ENCODE data around the gene SATB1. TPM values are rescaled to one million over a fixed set of nuclear protein-coding genes. Genes with fewer than 3 reads are reported as not detected.

SATB1 gene
- total RNA-seq, 6 experiments from 2014 or later = 9.3 to 14.9 (median 12.0) TPM

GRCh38 chr3:18412684-18413083, 12.5 kb downstream of the SATB1 start:
- Histone ChIP-seq H3K4me3 (no peak overlapping the region), H3K27me3 (no peaks in the 10 kb centered on the region), H3K9me3 (no peaks in the 10 kb centered on the region), H3K36me3 (peaks cover 0 to 23% (median 10%) of the 10 kb centered on the region in 4 donors), H3K4me1 (no peaks in the 10 kb centered on the region), H3K27ac (no peak overlapping the region)
- no peak for ATAC-seq
- intact Hi-C loops (cut with DNase I) = no loop called here
- TF ChIP-seq, protein P1, sequence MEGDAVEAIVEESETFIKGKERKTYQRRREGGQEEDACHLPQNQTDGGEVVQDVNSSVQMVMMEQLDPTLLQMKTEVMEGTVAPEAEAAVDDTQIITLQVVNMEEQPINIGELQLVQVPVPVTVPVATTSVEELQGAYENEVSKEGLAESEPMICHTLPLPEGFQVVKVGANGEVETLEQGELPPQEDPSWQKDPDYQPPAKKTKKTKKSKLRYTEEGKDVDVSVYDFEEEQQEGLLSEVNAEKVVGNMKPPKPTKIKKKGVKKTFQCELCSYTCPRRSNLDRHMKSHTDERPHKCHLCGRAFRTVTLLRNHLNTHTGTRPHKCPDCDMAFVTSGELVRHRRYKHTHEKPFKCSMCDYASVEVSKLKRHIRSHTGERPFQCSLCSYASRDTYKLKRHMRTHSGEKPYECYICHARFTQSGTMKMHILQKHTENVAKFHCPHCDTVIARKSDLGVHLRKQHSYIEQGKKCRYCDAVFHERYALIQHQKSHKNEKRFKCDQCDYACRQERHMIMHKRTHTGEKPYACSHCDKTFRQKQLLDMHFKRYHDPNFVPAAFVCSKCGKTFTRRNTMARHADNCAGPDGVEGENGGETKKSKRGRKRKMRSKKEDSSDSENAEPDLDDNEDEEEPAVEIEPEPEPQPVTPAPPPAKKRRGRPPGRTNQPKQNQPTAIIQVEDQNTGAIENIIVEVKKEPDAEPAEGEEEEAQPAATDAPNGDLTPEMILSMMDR (IDR thresholded peaks at IDR 0.05) = no peak
- no peak for TF ChIP-seq POLR2A (IDR thresholded peaks at IDR 0.05)
- DNase-seq = no peak

GRCh38 chr3:18411541-18411940, 13.6 kb downstream of the SATB1 start:
- no peak overlapping the region for H3K27ac ChIP-seq
- WGBS (ENCODE audit: insufficient coverage, low coverage, low lambda C conversion rate, missing lambda C conversion rate) = 71% methylated on average over 2 of the region's 2 CpGs
- ATAC-seq (no peak), DNase-seq (no peak)
- H3K4me1 ChIP-seq = no peaks in the 10 kb centered on the region
- TF ChIP-seq, protein P1 (IDR thresholded peaks at IDR 0.05) = no peak
- TF ChIP-seq POLR2A (IDR thresholded peaks at IDR 0.05) = no peak
- H3K9me3 ChIP-seq = no peaks in the 10 kb centered on the region
- no peaks in the 10 kb centered on the region for H3K27me3 ChIP-seq
- H3K36me3 ChIP-seq = peaks cover 0 to 20% (median 8%) of the 10 kb centered on the region in 4 donors
- H3K4me3 ChIP-seq = no peak overlapping the region
- intact Hi-C loops (cut with DNase I) = no loop called here

DNA sequence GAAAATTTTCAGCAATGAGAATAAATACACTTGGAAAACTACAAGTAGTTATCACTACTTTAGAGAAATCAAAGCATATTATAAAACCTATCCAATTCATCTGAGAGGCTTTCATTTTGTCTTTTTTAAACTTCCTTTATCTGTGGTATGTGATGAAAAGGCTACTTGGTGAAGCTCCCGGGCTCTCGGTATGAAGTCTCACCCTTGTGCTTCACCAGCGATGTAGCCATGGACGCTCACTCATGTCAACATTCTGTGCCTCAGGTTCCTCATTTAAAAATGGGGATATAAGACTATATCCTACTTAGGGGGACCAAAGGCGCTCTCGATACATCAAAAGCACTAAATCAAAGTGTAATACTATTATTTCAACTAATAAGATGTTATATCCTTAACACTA, 14.9 kb downstream of the SATB1 start:
- Histone ChIP-seq H3K27ac (no peak overlapping the region), H3K4me1 (no peaks in the 10 kb centered on the region), H3K27me3 (no peaks in the 10 kb centered on the region), H3K36me3 (peaks cover 0 to 10% (median 5%) of the 10 kb centered on the region in 4 donors), H3K4me3 (no peak overlapping the region), H3K9me3 (no peaks in the 10 kb centered on the region)
- ATAC-seq (no peak), DNase-seq (no peak)
- intact Hi-C loops (cut with DNase I) = no loop called here
- TF ChIP-seq, protein P1 (IDR thresholded peaks at IDR 0.05) = no peak
- TF ChIP-seq POLR2A (IDR thresholded peaks at IDR 0.05) = no peak
- 97% methylated on average over 6 of the region's 6 CpGs for WGBS (ENCODE audit: insufficient coverage, low coverage, low lambda C conversion rate, missing lambda C conversion rate)

DNA sequence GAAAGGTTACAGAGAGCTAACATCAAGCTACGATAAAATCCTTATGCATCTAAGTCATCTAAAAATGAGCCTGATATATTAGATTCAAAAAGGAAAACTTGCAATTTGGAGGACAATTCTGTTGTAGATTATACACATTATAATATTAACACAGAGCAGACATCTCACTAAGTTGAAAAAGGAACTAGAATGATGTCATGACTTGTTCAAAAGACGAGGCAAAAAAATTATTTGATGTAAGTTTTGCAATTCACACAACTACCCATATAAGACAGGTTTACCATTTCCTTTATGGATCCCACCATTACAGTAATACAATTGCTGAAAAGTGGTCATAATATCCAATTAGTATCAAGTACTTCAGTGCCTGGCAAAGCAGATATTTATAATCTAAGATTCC, 15.9 kb downstream of the SATB1 start:
- Histone ChIP-seq H3K27me3 (no peaks in the 10 kb centered on the region), H3K4me3 (no peak overlapping the region), H3K9me3 (no peaks in the 10 kb centered on the region), H3K27ac (no peak overlapping the region), H3K4me1 (no peaks in the 10 kb centered on the region), H3K36me3 (peaks cover 0 to 6% (median 3%) of the 10 kb centered on the region in 4 donors)
- intact Hi-C loops (cut with DNase I) = no loop called here
- ATAC-seq (no peak), DNase-seq (no peak)
- TF ChIP-seq, protein P1 (IDR thresholded peaks at IDR 0.05) = no peak
- TF ChIP-seq POLR2A (IDR thresholded peaks at IDR 0.05) = no peak
- 81% methylated on average over 2 of the region's 2 CpGs for WGBS (ENCODE audit: insufficient coverage, low coverage, low lambda C conversion rate, missing lambda C conversion rate)

- H3K36me3 ChIP-seq = no peaks in the 10 kb centered on the region
- H3K27me3 ChIP-seq = no peaks in the 10 kb centered on the region
- no peak overlapping the region for H3K4me3 ChIP-seq
- TF ChIP-seq, protein P1 (IDR thresholded peaks at IDR 0.05) = no peak
- no peak for TF ChIP-seq POLR2A (IDR thresholded peaks at IDR 0.05)
- H3K27ac ChIP-seq = no peak overlapping the region
- peaks cover 0 to 7% (median 0%) of the 10 kb centered on the region in 4 donors for H3K4me1 ChIP-seq
- intact Hi-C loops (cut with DNase I) = no loop called here
- 84% methylated on average over 3 of the region's 3 CpGs for WGBS (ENCODE audit: insufficient coverage, low coverage, low lambda C conversion rate, missing lambda C conversion rate)
- no peak for ATAC-seq
- no peaks in the 10 kb centered on the region for H3K9me3 ChIP-seq
- DNase-seq = no peak
Observed at GRCh38 chr3:18405141-18405540, 20.0 kb downstream of the SATB1 start.

Measured in right lobe of liver (tissue), 6 donors.